ENCODE data around the gene CSRNP3.

CSRNP3 gene

DNA sequence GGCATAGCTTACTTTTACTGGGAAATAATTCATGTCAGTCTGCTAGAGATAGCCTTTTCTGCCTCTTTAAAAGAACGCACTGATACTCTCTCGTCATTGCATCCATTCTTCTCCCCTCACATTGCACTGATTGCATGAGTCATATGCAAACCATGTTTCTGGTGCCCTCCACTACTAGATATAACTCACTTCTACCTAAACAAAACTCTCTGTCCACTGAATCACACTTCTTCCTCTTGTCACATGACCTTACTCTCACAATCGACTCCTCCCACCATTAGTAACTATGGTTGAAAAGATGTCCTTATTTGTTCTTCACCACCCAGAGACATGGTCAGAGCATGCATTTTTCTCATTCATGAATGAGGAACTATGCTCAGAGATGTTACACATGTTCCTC lies 158.0 kb downstream of the CSRNP3 start:
- no peak overlapping the region for H2AFZ ChIP-seq (ENCODE audit: insufficient read depth, low read length, poor library complexity)
- H3K4ac ChIP-seq (ENCODE audit: low read depth, low read length): no peak overlapping the region
- H3K79me1 ChIP-seq (ENCODE audit: low read length): no peaks in the 10 kb centered on the region
- WGBS (ENCODE audit: extremely low coverage, insufficient coverage, insufficient read length): no CpG with 5 or more reads among the region's 3 CpGs
- H3K27me3 ChIP-seq (ENCODE audit: insufficient read depth, low read length): no peaks in the 10 kb centered on the region
- DNase-seq: no peak
- no peak overlapping the region for H3K27ac ChIP-seq (ENCODE audit: low read depth, low read length)
- no peak overlapping the region for H4K8ac ChIP-seq (ENCODE audit: low read depth, low read length)
- H4K91ac ChIP-seq (ENCODE audit: low read depth, low read length): no peak overlapping the region
- no peak overlapping the region for H3K14ac ChIP-seq (ENCODE audit: low read length)
- no peak overlapping the region for H3K18ac ChIP-seq (ENCODE audit: low read length)
- no peak overlapping the region for H2BK120ac ChIP-seq (ENCODE audit: insufficient read depth, low read length, poor library complexity)
- H3K9me3 ChIP-seq (ENCODE audit: insufficient read depth, low read depth, low read length): no peaks in the 10 kb centered on the region
- H3K4me2 ChIP-seq (ENCODE audit: low read length): no peak overlapping the region
- H3K23ac ChIP-seq (ENCODE audit: low read length): no peak overlapping the region
- H3K36me3 ChIP-seq (ENCODE audit: control insufficient read depth in 1 of 2, insufficient read depth in 2 of 2, low read length in 2 of 2): no peaks in the 10 kb centered on the region
- no peak overlapping the region for H2BK12ac ChIP-seq (ENCODE audit: low read length)
- no peaks in the 10 kb centered on the region for H3K79me2 ChIP-seq (ENCODE audit: control insufficient read depth, insufficient read depth, low read length, poor library complexity)
- H2AK5ac ChIP-seq (ENCODE audit: low read length): no peak overlapping the region
- H3K9ac ChIP-seq (ENCODE audit: low read length): no peak overlapping the region
- H3K4me3 ChIP-seq (ENCODE audit: low read depth, low read length): no peak overlapping the region
- H4K12ac ChIP-seq (ENCODE audit: low read depth, low read length): no peak overlapping the region
- no peaks in the 10 kb centered on the region for H3K4me1 ChIP-seq (ENCODE audit: control insufficient read depth in 1 of 2, insufficient read depth in 2 of 2, low read length in 2 of 2)
- no peak overlapping the region for H2BK5ac ChIP-seq (ENCODE audit: low read depth, low read length, poor library complexity)

DNA sequence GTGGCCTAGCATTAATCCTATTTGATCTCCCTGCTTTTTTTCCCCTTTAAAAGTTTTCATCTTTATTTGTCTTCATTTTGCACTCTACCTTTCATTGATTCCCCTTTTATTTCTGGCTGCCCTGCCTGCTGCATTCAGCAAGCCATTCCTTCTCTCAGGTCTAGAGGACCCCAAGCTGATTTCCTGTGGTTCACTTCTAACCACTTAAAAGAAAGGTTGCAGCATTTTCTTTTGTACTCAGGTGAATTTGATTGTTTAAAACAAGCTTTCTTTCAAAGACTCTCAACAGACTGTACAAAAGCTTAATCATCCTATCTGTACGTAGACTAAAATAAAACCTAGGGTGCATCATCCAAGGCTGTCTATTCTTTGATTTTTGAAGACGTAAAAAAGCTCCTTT lies 160.3 kb downstream of the CSRNP3 start:
- Histone ChIP-seq H3K9me3 (ENCODE audit: insufficient read depth, low read depth, low read length) (no peaks in the 10 kb centered on the region), H3K79me1 (ENCODE audit: low read length) (no peaks in the 10 kb centered on the region), H4K12ac (ENCODE audit: low read depth, low read length) (no peak overlapping the region), H3K79me2 (ENCODE audit: control insufficient read depth, insufficient read depth, low read length, poor library complexity) (no peaks in the 10 kb centered on the region), H2AFZ (ENCODE audit: insufficient read depth, low read length, poor library complexity) (no peak overlapping the region), H3K4me3 (ENCODE audit: low read depth, low read length) (no peak overlapping the region), H4K8ac (ENCODE audit: low read depth, low read length) (no peak overlapping the region), H2BK5ac (ENCODE audit: low read depth, low read length, poor library complexity) (no peak overlapping the region), H3K27me3 (ENCODE audit: insufficient read depth, low read length) (no peaks in the 10 kb centered on the region), H2BK120ac (ENCODE audit: insufficient read depth, low read length, poor library complexity) (no peak overlapping the region), H3K4me2 (ENCODE audit: low read length) (no peak overlapping the region), H2BK12ac (ENCODE audit: low read length) (no peak overlapping the region), H3K18ac (ENCODE audit: low read length) (no peak overlapping the region), H3K4me1 (ENCODE audit: control insufficient read depth in 1 of 2, insufficient read depth in 2 of 2, low read length in 2 of 2) (peaks cover 0 to 2% of the 10 kb centered on the region in 2 experiments), H3K36me3 (ENCODE audit: control insufficient read depth in 1 of 2, insufficient read depth in 2 of 2, low read length in 2 of 2) (no peaks in the 10 kb centered on the region), H4K91ac (ENCODE audit: low read depth, low read length) (no peak overlapping the region), H3K23ac (ENCODE audit: low read length) (no peak overlapping the region), H3K4ac (ENCODE audit: low read depth, low read length) (no peak overlapping the region), H2AK5ac (ENCODE audit: low read length) (no peak overlapping the region), H3K14ac (ENCODE audit: low read length) (no peak overlapping the region), H3K9ac (ENCODE audit: low read length) (no peak overlapping the region), H3K27ac (ENCODE audit: low read depth, low read length) (no peak overlapping the region)
- DNase-seq: no peak
- WGBS (ENCODE audit: extremely low coverage, insufficient coverage, insufficient read length): no CpG with 5 or more reads among the region's 2 CpGs

DNA sequence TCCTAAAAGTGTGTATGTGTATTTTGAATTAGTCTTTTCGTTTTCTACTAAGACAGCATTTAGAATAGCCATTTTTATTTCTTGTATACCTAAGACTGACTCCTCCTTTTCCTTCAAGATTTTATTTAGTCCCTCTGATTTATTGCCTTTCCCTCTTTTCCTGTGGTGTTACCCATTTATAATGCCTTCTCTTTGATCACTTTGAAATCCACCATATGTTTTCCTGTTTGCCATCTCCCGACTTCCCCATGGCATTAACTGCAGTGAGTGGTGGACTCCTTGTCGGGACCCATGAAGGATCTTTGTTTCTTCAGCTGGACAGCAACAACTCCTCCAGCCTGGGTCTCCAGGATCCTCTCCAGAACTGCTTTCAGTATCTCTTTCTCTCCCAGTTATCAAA lies 160.7 kb downstream of the CSRNP3 start:
- Histone ChIP-seq H3K79me1 (ENCODE audit: low read length) (no peaks in the 10 kb centered on the region), H2AFZ (ENCODE audit: insufficient read depth, low read length, poor library complexity) (no peak overlapping the region), H3K18ac (ENCODE audit: low read length) (no peak overlapping the region), H3K36me3 (ENCODE audit: control insufficient read depth in 1 of 2, insufficient read depth in 2 of 2, low read length in 2 of 2) (no peaks in the 10 kb centered on the region), H2BK12ac (ENCODE audit: low read length) (no peak overlapping the region), H4K12ac (ENCODE audit: low read depth, low read length) (no peak overlapping the region), H3K23ac (ENCODE audit: low read length) (no peak overlapping the region), H3K27ac (ENCODE audit: low read depth, low read length) (no peak overlapping the region), H2AK5ac (ENCODE audit: low read length) (no peak overlapping the region), H4K8ac (ENCODE audit: low read depth, low read length) (no peak overlapping the region), H3K4ac (ENCODE audit: low read depth, low read length) (no peak overlapping the region), H3K4me3 (ENCODE audit: low read depth, low read length) (no peak overlapping the region), H4K91ac (ENCODE audit: low read depth, low read length) (no peak overlapping the region), H3K4me2 (ENCODE audit: low read length) (no peak overlapping the region), H3K4me1 (ENCODE audit: control insufficient read depth in 1 of 2, insufficient read depth in 2 of 2, low read length in 2 of 2) (peaks cover 0 to 5% of the 10 kb centered on the region in 2 experiments), H3K27me3 (ENCODE audit: insufficient read depth, low read length) (no peaks in the 10 kb centered on the region), H2BK5ac (ENCODE audit: low read depth, low read length, poor library complexity) (no peak overlapping the region), H3K9ac (ENCODE audit: low read length) (no peak overlapping the region), H3K14ac (ENCODE audit: low read length) (no peak overlapping the region), H3K9me3 (ENCODE audit: insufficient read depth, low read depth, low read length) (no peaks in the 10 kb centered on the region), H2BK120ac (ENCODE audit: insufficient read depth, low read length, poor library complexity) (no peak overlapping the region), H3K79me2 (ENCODE audit: control insufficient read depth, insufficient read depth, low read length, poor library complexity) (no peaks in the 10 kb centered on the region)
- no CpG with 5 or more reads among the region's 3 CpGs for WGBS (ENCODE audit: extremely low coverage, insufficient coverage, insufficient read length)
- no peak for DNase-seq

DNA sequence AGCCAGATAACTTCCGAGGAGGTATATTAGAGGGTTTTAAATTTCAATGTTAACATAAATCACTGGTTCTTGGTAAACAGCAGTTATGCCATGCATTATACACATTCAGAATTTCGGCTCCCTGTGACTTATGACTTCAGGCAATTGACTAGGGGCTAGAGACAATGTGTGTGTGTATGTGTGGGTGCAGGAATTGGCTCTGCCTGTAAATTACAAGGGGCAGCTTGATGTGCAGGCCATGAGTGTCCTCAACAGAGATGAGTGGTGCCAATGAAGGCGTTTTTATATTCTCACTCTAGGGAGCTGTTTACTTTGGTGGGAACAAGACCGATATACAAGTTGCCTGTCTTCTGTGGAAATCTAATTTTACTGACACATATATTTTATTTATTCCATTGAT lies 161.6 kb downstream of the CSRNP3 start:
- Histone ChIP-seq H2AK5ac (ENCODE audit: low read length) (no peak overlapping the region), H3K79me1 (ENCODE audit: low read length) (no peaks in the 10 kb centered on the region), H3K79me2 (ENCODE audit: control insufficient read depth, insufficient read depth, low read length, poor library complexity) (no peaks in the 10 kb centered on the region), H2BK12ac (ENCODE audit: low read length) (no peak overlapping the region), H2AFZ (ENCODE audit: insufficient read depth, low read length, poor library complexity) (no peak overlapping the region), H3K4me3 (ENCODE audit: low read depth, low read length) (no peak overlapping the region), H3K23ac (ENCODE audit: low read length) (no peak overlapping the region), H4K8ac (ENCODE audit: low read depth, low read length) (no peak overlapping the region), H3K14ac (ENCODE audit: low read length) (no peak overlapping the region), H3K9me3 (ENCODE audit: insufficient read depth, low read depth, low read length) (no peaks in the 10 kb centered on the region), H3K9ac (ENCODE audit: low read length) (no peak overlapping the region), H3K27ac (ENCODE audit: low read depth, low read length) (no peak overlapping the region), H4K91ac (ENCODE audit: low read depth, low read length) (no peak overlapping the region), H3K4me1 (ENCODE audit: control insufficient read depth in 1 of 2, insufficient read depth in 2 of 2, low read length in 2 of 2) (peaks cover 0 to 5% of the 10 kb centered on the region in 2 experiments), H2BK5ac (ENCODE audit: low read depth, low read length, poor library complexity) (no peak overlapping the region), H3K27me3 (ENCODE audit: insufficient read depth, low read length) (no peaks in the 10 kb centered on the region), H3K4me2 (ENCODE audit: low read length) (no peak overlapping the region), H3K18ac (ENCODE audit: low read length) (no peak overlapping the region), H3K4ac (ENCODE audit: low read depth, low read length) (no peak overlapping the region), H3K36me3 (ENCODE audit: control insufficient read depth in 1 of 2, insufficient read depth in 2 of 2, low read length in 2 of 2) (no peaks in the 10 kb centered on the region), H2BK120ac (ENCODE audit: insufficient read depth, low read length, poor library complexity) (no peak overlapping the region), H4K12ac (ENCODE audit: low read depth, low read length) (no peak overlapping the region)
- DNase-seq: no peak
- WGBS (ENCODE audit: extremely low coverage, insufficient coverage, insufficient read length): no CpG with 5 or more reads among the region's 4 CpGs
